GM10248 (cell line): ENCODE results near the gene PDZD4.
A peak's percentile ranks its signal among the peaks of the same experiment; 100 is the strongest.

Source experiments
- CTCF ChIA-PET: fragments of 300-600 bp; sonication (Branson Sonifier 250); formaldehyde crosslinking; extraction: SDS; loops from one replicate; lab custom pipeline; 2021; ENCODE audit warnings: antibody characterized with exemption; lab: Yijun Ruan, JAX
- POLR2A ChIA-PET: fragments of 350-650 bp; sonication (Branson Sonifier 250); formaldehyde crosslinking; extraction: SDS; loops from one replicate; lab custom pipeline; 2020; ENCODE audit warnings: antibody characterized with exemption; lab: Yijun Ruan, JAX
- DNase-seq: peaks from one replicate; pipeline ENCODE4 v3.0.0; 2012; ENCODE audit errors: extremely low spot score
- TF ChIP-seq, protein P1 (sequence below): IDR thresholded peaks from 2 replicates; pipeline ENCODE4 v1.5.1; 2012; ENCODE audit warnings: mild to moderate bottlenecking, low read depth; ENCODE audit errors: extremely low read depth, missing control alignments, control extremely low read depth

The PDZD4 gene

DNA sequence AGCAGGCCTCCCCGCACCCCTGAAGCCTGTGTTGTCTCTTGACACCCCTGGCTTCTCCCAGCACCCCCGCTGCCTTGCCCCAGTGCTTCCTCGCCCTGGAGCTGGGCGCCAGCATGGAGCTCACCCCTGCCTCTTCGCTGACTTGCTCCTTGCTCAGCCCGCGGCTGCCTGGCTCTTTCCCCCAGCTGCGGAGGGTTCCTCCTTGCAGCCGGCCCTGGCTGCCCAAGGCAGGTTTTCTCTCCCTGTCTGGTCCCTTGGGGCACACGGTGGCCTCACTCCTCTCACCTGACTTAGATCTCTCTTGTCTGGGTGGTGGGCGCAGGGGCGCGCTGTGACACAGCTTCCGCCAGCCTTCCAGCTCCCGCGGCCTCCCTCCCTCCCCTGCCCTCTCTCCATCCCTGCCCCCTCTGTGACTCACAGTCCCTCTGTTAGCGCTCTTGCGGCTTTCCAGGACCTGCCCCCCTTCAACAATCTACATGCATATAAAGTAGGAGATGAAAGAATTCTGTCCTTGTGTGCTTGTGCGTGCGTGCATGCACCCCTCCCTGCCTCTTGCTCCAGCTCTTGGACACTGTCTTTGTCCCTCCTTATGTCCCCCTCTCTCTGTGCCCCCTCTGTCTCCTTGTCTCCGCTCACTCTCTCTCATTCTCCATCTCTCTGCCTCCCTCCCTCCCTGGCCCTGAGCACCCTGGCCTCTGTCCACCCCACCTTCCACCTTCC is 64.1 kb downstream of the PDZD4 start:
- no peak for DNase-seq
- ChIA-PET CTCF (interaction anchor here (1.0 kb wide), 2 partner anchors 12 to 187 kb away, joined by 3 read pairs; no protein-coding TSS in a partner anchor), POLR2A (no interaction called here)
- TF ChIP-seq, protein P1, sequence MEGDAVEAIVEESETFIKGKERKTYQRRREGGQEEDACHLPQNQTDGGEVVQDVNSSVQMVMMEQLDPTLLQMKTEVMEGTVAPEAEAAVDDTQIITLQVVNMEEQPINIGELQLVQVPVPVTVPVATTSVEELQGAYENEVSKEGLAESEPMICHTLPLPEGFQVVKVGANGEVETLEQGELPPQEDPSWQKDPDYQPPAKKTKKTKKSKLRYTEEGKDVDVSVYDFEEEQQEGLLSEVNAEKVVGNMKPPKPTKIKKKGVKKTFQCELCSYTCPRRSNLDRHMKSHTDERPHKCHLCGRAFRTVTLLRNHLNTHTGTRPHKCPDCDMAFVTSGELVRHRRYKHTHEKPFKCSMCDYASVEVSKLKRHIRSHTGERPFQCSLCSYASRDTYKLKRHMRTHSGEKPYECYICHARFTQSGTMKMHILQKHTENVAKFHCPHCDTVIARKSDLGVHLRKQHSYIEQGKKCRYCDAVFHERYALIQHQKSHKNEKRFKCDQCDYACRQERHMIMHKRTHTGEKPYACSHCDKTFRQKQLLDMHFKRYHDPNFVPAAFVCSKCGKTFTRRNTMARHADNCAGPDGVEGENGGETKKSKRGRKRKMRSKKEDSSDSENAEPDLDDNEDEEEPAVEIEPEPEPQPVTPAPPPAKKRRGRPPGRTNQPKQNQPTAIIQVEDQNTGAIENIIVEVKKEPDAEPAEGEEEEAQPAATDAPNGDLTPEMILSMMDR = no peak

DNA sequence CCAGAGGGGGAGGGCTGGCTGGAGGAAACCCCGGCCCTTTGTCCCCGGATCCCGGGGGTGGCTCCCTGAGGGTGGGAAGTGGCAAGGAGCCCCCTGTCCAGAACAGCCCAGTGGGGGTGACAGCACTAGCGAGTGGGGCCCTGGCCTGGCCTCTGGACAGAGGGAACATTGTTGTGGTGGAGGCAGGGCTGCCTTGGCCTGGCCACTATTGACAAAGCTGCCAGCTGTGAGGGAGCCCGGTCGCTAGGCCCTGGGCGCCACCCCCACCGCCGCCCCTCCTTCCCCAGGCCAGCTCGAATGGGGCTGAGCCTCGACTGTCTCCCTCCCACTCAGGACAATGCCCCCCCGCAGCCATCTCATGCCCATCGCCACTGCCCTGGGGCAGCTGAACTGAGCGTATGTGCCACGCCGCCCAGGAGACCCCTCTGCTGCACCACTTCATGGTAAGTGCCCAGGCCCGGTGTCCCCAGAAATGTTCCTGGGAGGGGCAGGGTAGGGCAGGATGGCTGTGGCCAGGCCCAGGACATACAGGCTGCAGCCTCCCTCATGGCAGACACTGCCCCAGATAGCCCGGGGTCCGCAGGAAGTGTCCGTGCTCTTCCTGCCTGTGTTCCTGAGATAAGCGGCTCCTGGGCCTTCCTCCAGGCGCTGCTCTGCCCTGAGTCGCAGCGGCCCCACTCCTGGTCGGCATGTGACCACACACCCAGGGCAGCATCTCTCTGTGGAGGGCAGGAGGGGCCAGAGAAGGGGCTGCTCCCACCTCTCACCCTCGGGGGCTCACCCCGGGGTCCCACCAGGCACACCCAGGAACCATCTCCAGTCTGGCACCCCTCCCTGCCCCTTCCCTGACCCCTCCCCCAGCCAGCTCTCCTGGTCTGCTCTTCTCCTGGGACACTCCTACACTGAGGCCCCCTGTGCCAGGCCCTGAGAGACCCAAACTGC is 64.9 kb downstream of the PDZD4 start:
- ChIA-PET POLR2A (no interaction called here), CTCF (interaction anchor here (1.0 kb wide), 2 partner anchors 186 to 188 kb away, joined by 3 read pairs; no protein-coding TSS in a partner anchor)
- TF ChIP-seq, protein P1 = no peak
- DNase-seq = no peak

DNA sequence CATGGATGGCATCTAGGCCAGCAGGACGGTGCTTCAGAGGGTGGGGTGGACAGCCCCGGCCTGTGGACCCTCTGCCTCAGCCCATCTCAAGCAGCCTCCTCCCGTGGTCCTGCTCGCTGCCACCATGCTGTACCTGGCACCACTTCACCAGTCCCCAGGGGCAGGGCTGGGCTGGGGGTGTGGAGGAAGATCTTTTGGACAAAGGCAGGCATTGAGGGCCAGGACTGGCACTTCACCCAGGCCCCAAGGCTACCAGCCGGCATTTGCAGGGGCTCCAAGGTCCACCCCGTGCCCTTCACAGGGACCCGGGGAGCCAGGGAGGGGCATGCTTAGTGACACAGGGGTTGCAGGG is 65.6 kb downstream of the PDZD4 start:
- TF ChIP-seq, protein P1 = no peak
- DNase-seq = no peak
- ChIA-PET CTCF (interaction anchor here (0.7 to 3.1 kb wide), 3 partner anchors 141 to 186 kb away, joined by 3 to 22 read pairs (median 3); partner anchors contain the start of gene RENBP), POLR2A (no interaction called here)

DNA sequence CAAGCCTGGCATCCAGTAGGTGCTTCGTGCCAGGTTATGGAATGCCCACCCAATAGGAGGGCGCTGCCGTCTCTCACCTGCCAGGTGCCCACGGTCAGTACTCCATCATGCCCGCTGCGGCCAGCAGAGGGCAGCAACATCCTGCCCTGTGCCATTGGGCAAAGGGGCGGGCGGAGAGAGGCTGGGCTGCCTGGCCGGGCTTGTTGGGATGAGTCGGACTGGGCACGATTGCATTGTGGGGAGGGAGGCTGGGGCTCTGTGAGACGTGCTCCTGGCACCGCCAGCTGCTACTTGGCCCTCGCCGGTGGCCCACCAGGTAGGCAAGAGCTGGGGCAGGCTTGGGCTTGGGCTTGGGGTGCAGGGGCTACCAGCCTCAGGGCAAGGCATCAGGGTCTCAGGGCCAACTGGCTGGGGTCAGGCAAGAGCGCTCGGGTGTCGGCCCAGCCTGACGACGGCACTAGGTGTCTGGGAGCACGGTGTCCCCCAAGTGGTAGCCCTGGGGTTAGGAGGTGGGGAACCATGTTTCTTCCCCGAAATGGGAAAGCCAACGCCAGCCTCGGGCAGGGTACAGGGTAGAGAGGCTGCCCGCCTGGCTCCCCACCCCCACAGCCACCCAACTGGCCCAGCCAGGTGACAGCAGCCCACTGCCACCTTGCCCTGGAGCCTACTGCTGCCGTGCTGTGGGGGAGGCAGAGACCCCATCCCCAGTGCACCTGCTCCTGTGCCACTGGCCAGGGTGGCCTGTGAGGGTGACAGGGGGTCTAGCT is 66.2 kb downstream of the PDZD4 start, which contains the start of gene PLXNB3:
TSS of gene PLXNB3 (plus strand) at position 261 of the 767 bp plus-strand sequence. CDS start 1,287 bp downstream, outside the sequence.
- POLR2A ChIA-PET = no interaction called here
- TF ChIP-seq, protein P1 = peak; percentile 72
- CTCF ChIA-PET = interaction anchor here (0.7 to 3.1 kb wide), 12 partner anchors 9 to 205 kb away, joined by 3 to 22 read pairs (median 3); partner anchors contain the start of gene RENBP
- peak; percentile 82 for DNase-seq

DNA sequence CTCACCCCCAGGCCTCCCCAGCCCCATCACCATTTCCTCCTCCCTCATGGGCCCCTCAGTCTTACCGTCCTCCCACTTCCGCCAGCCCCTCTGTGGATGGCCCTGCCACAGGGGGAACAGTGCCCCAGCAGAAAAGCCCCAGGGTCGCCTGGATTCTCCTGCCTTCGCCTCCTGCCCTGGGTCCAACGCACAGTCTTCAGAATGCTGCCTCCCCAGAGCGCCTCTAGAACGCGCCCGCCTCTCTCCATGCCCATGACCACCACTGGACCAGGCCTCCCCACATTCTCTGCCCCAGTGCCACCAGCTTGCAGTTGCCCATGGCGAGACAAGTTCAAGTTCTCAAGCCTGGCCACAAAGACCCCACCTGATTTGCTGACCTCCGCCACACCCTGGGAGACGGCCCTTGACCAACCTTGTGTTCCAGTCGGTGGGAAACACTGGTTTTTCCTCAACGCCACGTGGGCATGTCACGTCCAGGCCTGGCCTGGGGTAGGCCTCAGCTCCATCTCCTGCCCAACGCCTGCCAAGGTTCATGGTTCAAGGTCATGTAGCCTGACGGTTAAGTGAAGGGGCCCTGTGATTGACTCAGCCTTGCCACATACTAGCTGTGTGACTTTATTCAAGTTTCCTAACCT is 66.9 kb downstream of the PDZD4 start:
- TF ChIP-seq, protein P1 = no peak
- no peak for DNase-seq
- ChIA-PET POLR2A (no interaction called here), CTCF (interaction anchor here (0.7 to 3.1 kb wide), 11 partner anchors 8 to 205 kb away, joined by 3 to 22 read pairs (median 3); partner anchors contain the start of gene RENBP)
